DND-41 (cell line): ENCODE data around the gene TPM4.

ENCODE experiments used
- CTCF ChIP-seq: IDR thresholded peaks from 2 replicates; pipeline ENCODE4 v1.5.1; 2012; ENCODE audit warnings: borderline replicate concordance, low read length, moderate library complexity, mild to moderate bottlenecking; ENCODE audit not compliant: poor library complexity, severe bottlenecking; ENCODE audit errors: extremely low read depth
- EZH2 ChIP-seq: IDR thresholded peaks from 3 replicates; pipeline ENCODE4 v1.6.1; 2012; ENCODE audit warnings: borderline replicate concordance, low read depth, mild to moderate bottlenecking, moderate library complexity, low read length, inconsistent platforms; ENCODE audit not compliant: severe bottlenecking

- TF ChIP-seq CTCF: no peak
- no peak for TF ChIP-seq EZH2
These were observed 33.0 kb upstream of the TPM4 start for GRCh38 chr19:16043156-16043757.
